Dermis lymphatic vessel endothelial cell (primary cell): ENCODE measurements around the gene USP24. TPM values are rescaled to one million over a fixed set of nuclear protein-coding genes. Genes with fewer than 3 reads are reported as not detected.

ENCODE experiments used
- total RNA-seq: library from RNA; depleted of rRNA; stranded (reverse); fragments of >200 nt; gene quantifications from 2 replicates; pipeline ENCODE4 v1.2.1, GENCODE V29; 2014

Gene USP24
- 61.6 and 71.7 TPM in 2 replicates for total RNA-seq

GRCh38 chr1:55215194-55216021 lies at the start of gene USP24:
USP24 (minus strand) TSS chr1:55215364; CDS start chr1:55215113, 251 bp downstream.

GRCh38 chr1:55039342-55040082 lies 175.7 kb downstream of the USP24 start, which contains the start of gene PCSK9:
PCSK9 (plus strand) TSS chr1:55039548; CDS start chr1:55039838, 290 bp downstream.

Other genes with a start within 250 kb of the USP24 start
- not detected in 2 replicates for gene TMEM61, start 234.7 kb downstream of the USP24 start, total RNA-seq
- gene BSND, start 216.4 kb downstream of the USP24 start, total RNA-seq: not detected in 2 replicates
- under 0.01 and 0.22 TPM in 2 replicates for gene PCSK9, start 175.8 kb downstream of the USP24 start, total RNA-seq